Measurements from ENCODE around the gene GAS6. TPM values are rescaled to one million over a fixed set of nuclear protein-coding genes. Genes with fewer than 3 reads are reported as not detected.
"Not testable (repeated sequence)": the region's sequence is repeated elsewhere in the genome, so short reads cannot be mapped to it uniquely, and the experiment has no call there.

GAS6 gene
- total RNA-seq, 1 experiment from 2014 or later: 394 TPM

DNA sequence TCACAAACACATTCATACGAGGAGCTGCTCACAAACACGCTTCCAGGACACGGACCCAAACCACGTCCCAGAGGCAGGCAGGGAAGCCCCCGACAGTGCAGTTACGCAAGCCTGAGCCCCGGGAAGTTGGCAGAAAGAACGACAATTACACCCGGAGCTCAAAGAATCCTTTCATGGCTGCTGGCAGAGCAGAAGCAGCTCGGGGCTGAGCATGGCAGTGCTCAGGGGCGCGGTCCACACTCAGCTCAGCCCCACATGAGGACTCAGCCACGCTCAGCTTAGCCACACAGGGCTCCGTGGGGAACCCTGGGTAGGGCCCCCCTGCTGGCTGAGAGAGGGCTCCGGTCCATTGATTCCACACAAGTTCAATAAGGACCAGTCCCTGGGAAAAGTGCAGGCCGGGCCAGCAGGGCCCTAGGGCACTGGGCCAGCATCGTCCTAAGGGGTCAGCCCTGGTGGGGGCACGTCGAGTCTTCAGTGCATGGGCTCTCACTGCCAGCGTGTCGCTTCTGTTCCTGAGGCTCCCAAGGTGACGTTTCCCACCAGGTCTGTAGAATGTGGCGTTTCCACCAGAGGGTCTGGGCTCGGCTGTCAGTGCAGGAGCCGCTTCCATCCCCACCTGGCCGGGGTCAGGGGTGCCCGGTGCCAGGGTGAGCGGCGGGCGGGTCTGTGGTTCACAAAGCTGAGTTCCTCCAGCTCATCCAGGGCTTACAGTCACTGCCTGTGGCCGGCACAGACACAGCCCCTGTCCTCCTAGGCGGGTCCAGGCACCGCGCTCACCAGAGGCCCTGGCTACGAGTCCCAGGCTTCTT, 23.1 kb downstream of the GAS6 start:
- no peak overlapping the region for H3K4me3 ChIP-seq

DNA sequence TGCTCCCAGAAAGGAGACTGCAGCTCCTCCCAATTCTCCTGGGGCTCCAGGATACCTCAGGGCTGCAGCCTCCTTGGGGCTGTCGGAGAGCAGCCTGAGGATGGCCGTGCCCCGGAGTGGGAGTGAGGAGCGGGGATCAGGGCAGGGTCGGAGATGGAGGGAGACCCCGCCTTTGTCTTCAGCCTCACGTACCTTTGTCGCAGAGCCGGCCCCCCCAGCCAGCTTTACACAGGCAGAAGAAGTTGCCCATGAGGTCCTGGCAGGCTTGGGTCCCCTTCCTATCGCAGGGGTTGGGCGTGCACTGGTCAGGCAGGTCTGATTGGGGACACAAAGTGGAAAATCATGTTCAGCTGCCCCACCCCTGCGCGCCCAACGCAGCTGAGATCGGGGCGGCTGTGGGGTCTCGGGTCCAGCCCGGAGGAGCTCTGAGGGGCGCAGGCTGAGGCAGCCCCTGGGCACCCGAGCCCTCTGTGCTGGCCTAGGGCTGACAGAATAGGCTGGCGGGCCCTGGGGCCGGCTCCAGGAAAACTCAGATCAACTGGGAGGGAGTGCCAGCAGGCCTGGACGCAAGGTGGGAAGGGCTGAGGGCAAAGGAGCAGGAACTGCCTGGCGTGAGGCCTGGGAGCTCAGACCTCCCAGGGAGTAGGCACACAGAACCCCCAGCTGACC, 24.2 kb downstream of the GAS6 start:
- no peak overlapping the region for H3K4me3 ChIP-seq
- H3K36me3 ChIP-seq: peaks cover 61% of the 10 kb centered on the region
- DNase-seq: peak; percentile 82
- H3K27me3 ChIP-seq: no peaks in the 10 kb centered on the region
- no peaks in the 10 kb centered on the region for H3K9me3 ChIP-seq

More for the DNA sequence above, 23.1 kb downstream of the GAS6 start:
- Histone ChIP-seq H3K36me3 (peaks cover 61% of the 10 kb centered on the region), H3K9me3 (no peaks in the 10 kb centered on the region), H3K27me3 (no peaks in the 10 kb centered on the region)
- peak; percentile 64 for DNase-seq

DNA sequence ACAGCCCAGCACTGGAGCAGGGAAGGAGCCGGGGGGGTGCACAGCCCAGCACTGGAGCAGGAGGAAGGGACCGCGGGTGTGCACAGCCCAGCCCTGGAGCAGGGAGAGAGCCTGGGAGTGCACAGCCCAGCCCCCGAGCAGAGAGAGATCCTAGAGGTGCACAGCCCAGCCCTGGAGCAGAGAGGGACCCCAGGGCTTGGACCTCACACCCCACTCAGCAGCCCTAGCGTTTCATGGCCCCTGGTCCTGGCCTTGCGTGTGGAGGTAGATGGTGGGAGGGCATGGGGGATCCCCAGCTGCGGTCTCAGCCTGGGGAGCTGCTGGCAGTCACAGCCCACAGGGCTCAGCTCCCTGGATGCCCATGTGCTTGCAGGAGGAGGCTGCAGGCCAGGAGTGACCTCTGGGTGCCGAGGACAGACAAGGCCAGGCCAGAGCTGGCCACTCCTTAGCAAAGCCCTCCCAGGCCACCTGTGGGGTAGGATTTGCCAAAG, 25.1 kb downstream of the GAS6 start:
- DNase-seq: no peak
- H3K9me3 ChIP-seq: no peaks in the 10 kb centered on the region
- no peak overlapping the region for H3K4me3 ChIP-seq
- peaks cover 60% of the 10 kb centered on the region for H3K36me3 ChIP-seq
- no peaks in the 10 kb centered on the region for H3K27me3 ChIP-seq

DNA sequence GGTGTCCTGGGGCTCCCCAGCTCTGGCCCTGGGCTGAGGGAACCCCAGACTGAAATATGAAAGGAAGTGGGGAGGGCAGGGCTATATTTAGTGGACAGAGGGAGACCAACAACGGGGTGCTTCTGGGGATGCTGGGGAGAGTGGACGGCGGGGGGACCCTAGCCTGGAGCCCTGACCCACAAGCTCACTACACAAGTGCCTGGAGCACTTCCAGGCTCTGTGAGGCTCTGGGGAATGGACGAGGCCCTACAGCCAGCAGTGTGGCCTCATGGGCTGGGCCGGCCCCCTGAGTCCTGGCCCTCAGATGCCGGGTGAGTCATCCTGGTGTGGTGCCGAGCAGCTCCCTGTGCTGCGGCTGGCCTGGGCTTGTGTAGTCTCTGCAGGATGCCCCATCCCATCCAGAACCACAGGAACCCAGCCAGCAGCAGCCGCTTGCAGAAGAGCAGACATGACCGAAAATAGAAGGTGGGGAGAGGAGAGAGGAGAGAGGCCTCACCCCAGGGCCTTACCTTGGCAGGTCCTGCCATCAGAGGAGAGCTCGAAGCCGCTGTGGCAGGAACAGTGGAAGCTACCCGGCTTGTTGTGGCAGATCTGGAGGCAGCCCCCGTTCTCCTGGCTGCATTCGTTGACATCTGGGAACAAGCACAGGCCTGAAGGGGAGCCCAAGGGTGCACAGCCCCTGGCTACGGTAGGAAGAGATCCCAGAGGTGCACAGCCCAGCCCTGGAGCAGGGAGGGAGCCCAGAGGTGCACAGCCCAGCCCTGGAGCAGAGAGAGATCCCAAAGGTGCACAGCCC, 26.1 kb downstream of the GAS6 start:
- peak overlapping the region; percentile 16; the same call in 1 of the 2 replicates for H3K4me3 ChIP-seq
- DNase-seq: peak; percentile 99
- H3K9me3 ChIP-seq: no peaks in the 10 kb centered on the region
- peaks cover 58% of the 10 kb centered on the region for H3K36me3 ChIP-seq
- H3K27me3 ChIP-seq: no peaks in the 10 kb centered on the region

DNA sequence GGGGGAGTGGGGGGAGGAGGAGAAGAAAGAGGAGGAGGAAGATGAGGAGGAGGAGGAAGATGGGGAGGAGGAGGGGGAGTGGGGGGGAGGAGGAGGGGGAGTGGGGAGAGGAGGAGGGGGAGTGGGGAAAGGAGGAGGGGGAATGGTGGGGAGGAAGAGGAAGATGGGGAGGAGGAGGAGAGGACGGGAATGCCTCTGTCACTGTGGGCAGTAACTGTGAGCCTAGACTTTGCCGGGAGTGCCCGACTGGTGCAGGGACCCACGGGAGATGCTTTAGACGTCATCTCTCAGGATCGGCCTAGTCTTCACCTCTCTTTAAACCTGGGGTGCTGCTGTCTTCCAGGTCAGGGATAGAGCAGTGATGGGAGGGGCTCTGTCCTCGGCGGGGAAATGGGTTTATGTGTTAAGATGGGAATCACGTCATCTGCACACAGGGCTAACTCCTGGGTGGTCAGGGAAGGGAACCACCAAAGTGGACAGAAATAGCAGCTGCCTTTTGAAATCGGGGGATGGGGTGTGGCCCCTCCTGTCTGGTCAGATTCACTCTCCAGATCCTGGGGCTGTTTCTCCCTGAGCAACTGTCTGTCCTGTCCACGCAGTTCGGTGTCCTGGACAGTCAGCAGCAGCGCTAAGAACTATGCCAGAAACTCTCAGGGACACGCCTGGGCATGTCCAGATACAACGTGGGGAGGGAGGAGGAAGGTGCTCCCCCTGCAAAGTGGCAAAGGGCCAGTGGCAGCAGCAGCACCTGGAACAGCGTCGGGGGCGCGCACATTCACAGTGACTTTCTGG, 26.9 kb downstream of the GAS6 start:
- no peaks in the 10 kb centered on the region for H3K9me3 ChIP-seq
- no peak overlapping the region for H3K4me3 ChIP-seq
- no peaks in the 10 kb centered on the region for H3K27me3 ChIP-seq
- peak; percentile 74 for DNase-seq
- H3K36me3 ChIP-seq: peaks cover 57% of the 10 kb centered on the region

DNA sequence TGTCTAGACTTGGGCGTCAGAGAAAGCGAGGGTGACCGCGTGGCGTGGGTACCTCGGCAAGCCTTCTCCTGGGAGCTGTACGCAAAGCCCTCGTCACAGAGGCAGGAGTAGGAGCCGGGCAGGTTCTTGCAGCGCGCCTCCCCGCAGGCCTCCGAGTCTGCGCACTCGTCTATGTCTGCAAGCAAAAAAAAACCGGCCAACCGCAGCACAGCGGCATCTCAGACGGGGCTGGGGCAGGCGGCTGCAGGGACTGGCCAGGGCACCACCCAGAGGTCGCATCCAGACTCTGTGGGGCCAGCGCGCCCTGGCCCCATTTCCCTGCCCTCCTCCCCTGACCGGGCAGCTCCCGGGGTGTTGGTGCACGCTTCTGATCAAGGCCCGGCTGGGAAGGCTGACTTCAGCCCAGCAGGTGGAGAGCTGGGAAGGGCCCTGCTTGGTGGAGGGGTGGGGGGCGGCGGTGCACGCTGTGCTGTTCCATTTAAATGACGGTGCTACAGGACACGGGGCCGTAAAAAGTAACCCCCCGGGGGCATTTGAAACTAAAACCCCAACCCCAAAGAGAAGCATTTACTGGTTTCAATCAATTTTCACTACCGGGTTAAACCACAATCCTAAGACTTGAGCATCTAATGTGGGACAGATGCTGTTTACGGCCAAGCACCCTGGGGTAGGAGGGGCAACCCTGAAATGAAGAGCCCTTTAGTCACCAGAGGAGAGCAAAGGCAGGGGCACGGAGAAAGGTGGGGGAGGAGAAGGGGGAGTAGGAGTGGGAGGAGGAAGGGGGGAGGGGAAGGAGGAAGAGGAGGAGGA, 28.2 kb downstream of the GAS6 start:
- H3K36me3 ChIP-seq: peaks cover 57% of the 10 kb centered on the region
- no peaks in the 10 kb centered on the region for H3K9me3 ChIP-seq
- no peak overlapping the region for H3K4me3 ChIP-seq
- H3K27me3 ChIP-seq: no peaks in the 10 kb centered on the region
- DNase-seq: no peak

DNA sequence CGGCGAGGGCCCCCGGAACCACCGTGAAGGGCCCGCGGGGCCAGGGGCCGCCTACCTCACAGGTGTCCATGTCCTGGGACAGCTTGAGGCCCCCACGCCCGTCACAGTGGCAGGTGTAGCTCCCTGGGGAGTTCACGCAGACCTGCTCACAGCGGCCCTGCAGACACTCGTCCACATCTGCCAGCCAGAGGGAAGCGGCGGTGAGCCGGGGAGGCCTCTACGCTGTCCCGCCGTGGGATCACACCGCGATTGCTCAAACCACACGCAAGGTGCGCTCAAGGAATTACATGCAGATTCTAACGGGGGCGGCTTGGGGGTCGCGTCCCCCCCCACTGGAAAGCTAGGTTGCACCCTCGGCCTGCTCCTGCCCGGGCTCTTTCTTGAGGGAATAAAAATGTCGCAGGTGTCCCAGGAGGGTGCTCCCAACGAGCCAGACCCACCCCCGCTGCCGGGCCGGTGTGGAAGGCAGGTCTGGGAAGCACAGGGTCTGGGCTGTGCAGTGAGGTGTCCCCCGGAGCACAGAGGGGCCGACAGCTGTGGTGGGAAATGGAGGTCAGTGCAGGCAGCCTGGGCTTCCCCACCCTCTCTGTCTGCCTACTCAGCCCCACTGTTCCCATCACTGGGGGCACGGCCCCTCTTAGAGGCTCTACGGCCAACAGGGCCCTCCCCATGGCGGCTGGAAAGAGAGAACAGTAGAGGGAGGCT, 29.2 kb downstream of the GAS6 start:
- no peak for DNase-seq

DNA sequence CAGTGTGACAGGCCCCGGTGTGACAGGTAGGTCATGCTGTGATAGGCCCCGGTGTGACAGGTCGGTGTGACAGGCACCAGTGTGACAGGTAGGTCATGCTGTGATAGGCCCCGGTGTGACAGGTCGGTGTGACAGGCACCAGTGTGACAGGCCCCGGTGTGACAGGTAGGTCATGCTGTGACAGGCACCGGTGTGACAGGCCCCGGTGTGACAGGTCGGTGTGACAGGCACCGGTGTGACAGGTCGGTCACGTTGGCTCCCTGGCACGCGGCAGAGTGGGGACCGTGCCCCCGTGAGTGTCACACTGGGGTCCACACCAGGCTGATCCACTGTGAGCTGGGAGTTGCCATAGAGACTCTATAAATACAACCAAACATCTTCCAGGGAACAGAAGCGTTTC, 29.9 kb downstream of the GAS6 start:
- H3K9me3 ChIP-seq, DNase-seq, H3K27me3 ChIP-seq, H3K4me3 ChIP-seq: not testable (repeated sequence)
- H3K36me3 ChIP-seq: peaks cover 46% of the 10 kb centered on the region

More for the DNA sequence above, 29.2 kb downstream of the GAS6 start:
- no peaks in the 10 kb centered on the region for H3K27me3 ChIP-seq
- H3K36me3 ChIP-seq: peaks cover 53% of the 10 kb centered on the region
- H3K4me3 ChIP-seq: no peak overlapping the region
- H3K9me3 ChIP-seq: no peaks in the 10 kb centered on the region

DNA sequence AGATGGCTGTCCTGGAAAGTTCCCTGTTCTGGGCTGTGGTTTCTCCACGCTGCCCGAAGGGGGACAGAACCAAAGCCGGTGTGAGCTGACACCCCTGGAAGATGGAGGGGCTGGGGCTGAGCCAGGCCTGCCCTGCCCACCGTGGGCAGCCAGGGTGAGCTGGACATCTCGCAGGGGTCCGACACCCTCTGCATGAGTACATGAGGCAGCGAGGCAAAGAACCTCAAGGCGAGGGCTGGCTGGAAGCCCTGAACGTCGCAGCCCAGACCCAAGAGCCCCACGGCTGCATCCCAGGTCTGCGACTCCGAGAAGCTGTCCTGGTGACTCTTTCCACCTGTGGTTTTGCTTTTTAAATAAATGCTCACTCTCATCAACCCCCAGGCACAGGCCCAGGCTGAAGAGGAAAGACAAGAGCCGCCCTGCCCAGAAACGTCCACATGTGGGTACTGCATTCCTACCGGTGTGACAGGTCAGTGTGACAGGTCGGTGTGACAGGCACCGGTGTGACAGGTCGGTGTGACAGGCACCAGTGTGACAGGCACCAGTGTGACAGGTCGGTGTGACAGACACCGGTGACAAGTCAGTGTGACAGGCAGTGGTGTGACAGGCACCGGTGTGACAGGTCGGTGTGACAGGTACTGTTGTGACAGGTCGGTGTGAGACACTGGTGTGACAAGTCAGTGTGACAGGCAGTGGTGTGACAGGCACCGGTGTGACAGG, 30.6 kb downstream of the GAS6 start:
- Histone ChIP-seq H3K27me3 (no peaks in the 10 kb centered on the region), H3K9me3 (no peaks in the 10 kb centered on the region), H3K36me3 (peaks cover 46% of the 10 kb centered on the region), H3K4me3 (no peak overlapping the region)
- DNase-seq: no peak

DNA sequence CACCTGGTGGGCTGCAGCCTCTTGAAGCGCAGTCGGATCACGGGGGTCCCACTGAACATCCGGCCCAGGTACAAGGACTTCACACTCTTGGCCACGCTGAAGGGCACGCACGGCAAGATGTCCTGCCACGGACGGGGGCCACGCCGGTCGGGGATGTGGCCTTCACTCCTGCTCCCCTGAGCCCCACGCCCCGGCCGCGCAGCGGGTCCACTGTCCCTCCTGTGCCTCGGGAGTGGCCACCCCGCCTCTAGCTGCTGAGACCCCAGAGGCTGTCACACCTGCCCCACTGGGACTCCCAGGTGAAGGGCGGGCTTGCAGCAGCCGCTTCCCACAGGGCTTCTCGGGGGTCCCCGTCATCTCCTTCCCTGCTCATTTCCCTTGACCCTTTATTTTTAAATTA, 31.2 kb downstream of the GAS6 start:
- Histone ChIP-seq H3K4me3 (no peak overlapping the region), H3K27me3 (no peaks in the 10 kb centered on the region), H3K36me3 (peaks cover 53% of the 10 kb centered on the region), H3K9me3 (no peaks in the 10 kb centered on the region)
- DNase-seq: no peak

DNA sequence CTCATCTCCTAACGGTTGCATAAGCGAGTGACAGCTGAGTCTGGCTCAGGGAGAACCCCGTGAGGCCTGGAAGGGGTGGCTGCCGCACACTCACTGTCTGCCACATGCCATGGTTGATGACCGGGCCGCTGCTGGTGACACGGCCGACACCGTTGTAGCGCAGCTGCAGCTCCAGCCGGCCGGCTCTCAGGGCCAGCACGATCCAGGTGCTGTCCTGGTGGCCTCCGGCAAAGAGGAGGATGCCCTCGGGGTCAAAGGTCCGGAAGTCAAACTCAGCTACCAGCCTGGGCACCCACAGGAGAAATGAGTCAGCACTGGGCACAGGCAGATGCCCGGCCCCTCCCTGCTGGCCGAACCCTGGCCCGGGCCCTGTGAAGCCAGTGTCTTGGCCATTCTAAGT, 31.7 kb downstream of the GAS6 start:
- Histone ChIP-seq H3K27me3 (no peaks in the 10 kb centered on the region), H3K36me3 (peaks cover 57% of the 10 kb centered on the region), H3K9me3 (no peaks in the 10 kb centered on the region), H3K4me3 (no peak overlapping the region)
- peak; percentile 82 for DNase-seq

DNA sequence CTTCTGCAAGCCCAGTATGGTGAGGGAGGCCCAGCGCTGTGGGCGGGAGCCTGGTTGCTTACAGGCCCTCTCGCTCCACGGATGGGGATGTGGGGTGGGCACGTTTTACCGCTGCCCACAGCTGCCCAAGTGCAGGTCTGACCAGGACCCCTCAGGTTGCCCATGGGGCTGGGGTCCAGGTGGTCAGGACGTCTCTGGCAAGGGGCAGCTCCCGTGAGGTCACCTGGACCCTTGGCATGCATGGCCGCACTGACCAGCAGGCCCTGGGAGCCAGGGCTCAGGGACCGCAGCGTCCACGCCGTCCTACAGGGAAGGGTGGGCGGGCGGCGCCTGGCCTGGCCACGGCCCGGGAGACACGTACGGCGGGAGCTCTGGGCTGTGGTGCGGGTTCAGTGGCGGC, 32.8 kb downstream of the GAS6 start:
- peaks cover 61% of the 10 kb centered on the region for H3K36me3 ChIP-seq
- DNase-seq: no peak
- H3K9me3 ChIP-seq: no peaks in the 10 kb centered on the region
- H3K27me3 ChIP-seq: no peaks in the 10 kb centered on the region
- H3K4me3 ChIP-seq: no peak overlapping the region

DNA sequence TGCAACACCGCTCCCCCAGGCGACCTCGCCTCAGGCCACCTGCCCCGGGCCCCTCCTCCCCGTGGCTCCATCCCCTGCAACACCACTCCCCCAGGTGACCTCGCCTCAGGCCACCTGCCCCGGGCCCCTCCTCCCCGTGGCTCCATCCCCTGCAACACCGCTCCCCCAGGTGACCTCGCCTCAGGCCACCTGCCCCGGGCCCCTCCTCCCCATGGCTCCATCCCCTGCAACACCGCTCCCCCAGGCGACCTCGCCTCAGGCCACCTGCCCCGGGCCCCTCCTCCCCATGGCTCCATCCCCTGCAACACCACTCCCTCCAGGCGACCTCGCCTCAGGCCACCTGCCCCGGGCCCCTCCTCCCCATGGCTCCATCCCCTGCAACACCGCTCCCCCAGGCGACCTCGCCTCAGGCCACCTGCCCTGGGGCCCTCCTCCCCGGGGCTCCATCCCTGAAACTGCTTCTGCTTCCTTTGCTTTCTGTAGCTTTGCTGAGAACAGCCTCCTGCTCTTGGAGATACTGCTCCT, 33.4 kb downstream of the GAS6 start:
- peaks cover 57% of the 10 kb centered on the region for H3K36me3 ChIP-seq

DNA sequence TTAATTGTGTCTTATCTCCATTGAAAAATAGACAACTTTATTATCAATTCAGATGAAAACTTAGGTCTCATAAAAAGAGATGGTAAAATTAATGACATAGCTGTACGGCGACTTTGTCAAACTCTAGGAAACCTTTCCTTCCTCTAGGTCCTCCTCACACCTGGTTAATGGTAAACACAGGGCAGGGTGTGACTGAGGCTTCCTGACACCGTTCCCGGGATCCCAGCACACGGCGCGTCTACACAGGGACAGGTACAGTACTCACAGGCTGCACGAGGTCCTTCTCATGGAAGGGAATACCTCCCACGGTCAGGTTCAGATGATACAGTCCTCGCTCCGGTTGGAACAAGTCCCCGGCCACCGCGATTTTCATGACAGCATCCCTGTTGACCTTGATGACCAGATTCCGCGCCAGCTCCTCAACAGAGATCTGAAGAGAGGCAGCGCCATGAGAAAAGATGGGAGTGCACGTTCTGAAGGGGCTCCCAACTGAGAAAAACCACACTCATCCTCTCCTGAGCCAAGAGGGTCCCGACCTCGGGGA, 35.5 kb downstream of the GAS6 start:
- DNase-seq: no peak
- Histone ChIP-seq H3K4me3 (no peak overlapping the region), H3K27me3 (no peaks in the 10 kb centered on the region), H3K36me3 (peaks cover 54% of the 10 kb centered on the region), H3K9me3 (no peaks in the 10 kb centered on the region)

More for the DNA sequence above, 33.4 kb downstream of the GAS6 start:
- DNase-seq, H3K4me3 ChIP-seq, H3K27me3 ChIP-seq, H3K9me3 ChIP-seq: not testable (repeated sequence)
